ENCODE measurements around the gene LIMK1. TPM values are rescaled to one million over a fixed set of nuclear protein-coding genes. Genes with fewer than 3 reads are reported as not detected.
A peak's percentile ranks its signal among the peaks of the same experiment; 100 is the strongest.

The LIMK1 gene
- total RNA-seq, 2 experiments from 2014 or later, result 7.8 to 8.2 TPM

- no peaks in the 10 kb centered on the region for H3K36me3 ChIP-seq (ENCODE audit: insufficient read depth, low read length)
- CTCF ChIA-PET, result no interaction called here
- ATAC-seq (ENCODE audit: poor library complexity) (no peak), DNase-seq (no peak)
- Mint-ChIP-seq H3K27ac (no peak overlapping the region), H3K9me3 (no peaks in the 10 kb centered on the region), H3K36me3 (ENCODE audit: low read depth) (no peaks in the 10 kb centered on the region), H3K27me3 (no peaks in the 10 kb centered on the region), H3K4me1 (ENCODE audit: low read depth) (no peaks in the 10 kb centered on the region), H3K4me3 (no peak overlapping the region)
- H3K9me3 ChIP-seq (ENCODE audit: control insufficient read depth in 1 of 2, insufficient read depth in 1 of 2, low read length in 2 of 2), result no peaks in the 10 kb centered on the region
- POLR2A ChIA-PET, result no interaction called here
- TF ChIP-seq CTCF (IDR thresholded peaks at IDR 0.05), result no peak
- H3K27me3 ChIP-seq (ENCODE audit: control insufficient read depth in 1 of 2, insufficient read depth in 2 of 2, low read length in 2 of 2), result no peaks in the 10 kb centered on the region
- intact Hi-C loops (cut with DNase I, micrococcal nuclease), result loop anchor here in 1 of 2 experiments (5.0 kb wide), 1 partner anchor 76 kb away; no protein-coding TSS in a partner anchor
- no peak overlapping the region for H3K27ac ChIP-seq (ENCODE audit: low read depth in 1 of 2, low read length in 2 of 2)
- no peaks in the 10 kb centered on the region for H3K4me1 ChIP-seq (ENCODE audit: insufficient read depth, low read length)
- no peak overlapping the region for H3K4me3 ChIP-seq (ENCODE audit: low read length)
Observed at GRCh38 chr7:74051193-74051592, 32.4 kb upstream of the LIMK1 start.

- POLR2A ChIA-PET, result no interaction called here
- Mint-ChIP-seq H3K27me3 (no peaks in the 10 kb centered on the region), H3K36me3 (ENCODE audit: low read depth) (no peaks in the 10 kb centered on the region), H3K4me1 (ENCODE audit: low read depth) (no peaks in the 10 kb centered on the region), H3K27ac (no peak overlapping the region), H3K9me3 (no peaks in the 10 kb centered on the region), H3K4me3 (no peak overlapping the region)
- peak in 1 of 14 experiments; percentile 11 for DNase-seq
- Histone ChIP-seq H3K4me1 (ENCODE audit: insufficient read depth, low read length) (no peaks in the 10 kb centered on the region), H3K27me3 (ENCODE audit: control insufficient read depth in 1 of 2, insufficient read depth in 2 of 2, low read length in 2 of 2) (peaks cover 0 to 3% of the 10 kb centered on the region in 2 experiments), H3K27ac (ENCODE audit: low read depth in 1 of 2, low read length in 2 of 2) (no peak overlapping the region), H3K4me3 (ENCODE audit: low read length) (no peak overlapping the region), H3K9me3 (ENCODE audit: control insufficient read depth in 1 of 2, insufficient read depth in 1 of 2, low read length in 2 of 2) (no peaks in the 10 kb centered on the region), H3K36me3 (ENCODE audit: insufficient read depth, low read length) (no peaks in the 10 kb centered on the region)
- ATAC-seq (ENCODE audit: poor library complexity), result no peak
- intact Hi-C loops (cut with DNase I, micrococcal nuclease), result loop anchor here in 1 of 2 experiments (5.0 kb wide), 1 partner anchor 75 kb away; no protein-coding TSS in a partner anchor
- TF ChIP-seq CTCF (IDR thresholded peaks at IDR 0.05), result no peak
- CTCF ChIA-PET, result no interaction called here
Observed at GRCh38 chr7:74051629-74052410, 31.8 kb upstream of the LIMK1 start.

- H3K27me3 ChIP-seq (ENCODE audit: control insufficient read depth in 1 of 2, insufficient read depth in 2 of 2, low read length in 2 of 2), result peaks cover 0 to 3% of the 10 kb centered on the region in 2 experiments
- ChIA-PET CTCF (no interaction called here), POLR2A (no interaction called here)
- H3K36me3 Mint-ChIP-seq (ENCODE audit: low read depth), result no peaks in the 10 kb centered on the region
- intact Hi-C loops (cut with DNase I, micrococcal nuclease), result loop anchor here in 1 of 2 experiments (5.0 kb wide), 1 partner anchor 75 kb away; no protein-coding TSS in a partner anchor
- no peak for DNase-seq
- no peaks in the 10 kb centered on the region for H3K4me1 ChIP-seq (ENCODE audit: insufficient read depth, low read length)
- no peak for TF ChIP-seq CTCF (IDR thresholded peaks at IDR 0.05)
- H3K9me3 Mint-ChIP-seq, result no peaks in the 10 kb centered on the region
- H3K27ac Mint-ChIP-seq, result no peak overlapping the region
- H3K27ac ChIP-seq (ENCODE audit: low read depth in 1 of 2, low read length in 2 of 2), result no peak overlapping the region
- no peaks in the 10 kb centered on the region for H3K36me3 ChIP-seq (ENCODE audit: insufficient read depth, low read length)
- H3K9me3 ChIP-seq (ENCODE audit: control insufficient read depth in 1 of 2, insufficient read depth in 1 of 2, low read length in 2 of 2), result peaks cover 0 to 4% of the 10 kb centered on the region in 2 experiments
- ATAC-seq (ENCODE audit: poor library complexity), result no peak
- no peak overlapping the region for H3K4me3 ChIP-seq (ENCODE audit: low read length)
- no peaks in the 10 kb centered on the region for H3K27me3 Mint-ChIP-seq
- H3K4me3 Mint-ChIP-seq, result no peak overlapping the region
- H3K4me1 Mint-ChIP-seq (ENCODE audit: low read depth), result no peaks in the 10 kb centered on the region
Observed at GRCh38 chr7:74052628-74053027, 31.0 kb upstream of the LIMK1 start.
